Esophagus squamous epithelium (tissue), 4 donors: ENCODE data around the gene TXNRD1.
"Not testable (repeated sequence)": the region's sequence is repeated elsewhere in the genome, so short reads cannot be mapped to it uniquely, and the experiment has no call there.

Experiments
- CTCF ChIP-seq, 6 experiments: fragments of 450-650 bp in 4 of 6; fragments of 200-600 bp in 2 of 6; sonication (generic) in 2 of 6; IDR thresholded peaks; one replicate each; pipeline ENCODE4 v1.5.1; 2016 to 2019; ENCODE audit warnings: antibody characterized with exemption in 6 of 6, mild to moderate bottlenecking in 4 of 6, moderate library complexity in 4 of 6
- POLR2A ChIP-seq, 4 donors: fragments of 450-650 bp; IDR thresholded peaks; one replicate each; pipeline ENCODE4 v1.6.1; 2017; ENCODE audit warnings: antibody characterized with exemption in 4 of 4, mild to moderate bottlenecking in 4 of 4, moderate library complexity in 3 of 4

GRCh38 chr12:104218506-104218905 lies 2.9 kb downstream of the TXNRD1 start:
- not testable (repeated sequence) for TF ChIP-seq CTCF, POLR2A (IDR thresholded peaks at IDR 0.05)
